ENCODE data around the gene VGLL4.

- TF ChIP-seq POLR2A (IDR thresholded peaks at IDR 0.05), result no peak
- TF ChIP-seq CTCF (IDR thresholded peaks at IDR 0.05), result no peak
These were observed 36.8 kb downstream of the VGLL4 start for GRCh38 chr3:11606865-11607440.

All from lower leg skin (tissue), 3 donors.